ENCODE results near the gene MINDY4. TPM values are rescaled to one million over a fixed set of nuclear protein-coding genes. Genes with fewer than 3 reads are reported as not detected.
A peak's percentile ranks its signal among the peaks of the same experiment; 100 is the strongest.

MINDY4 gene
- total RNA-seq, 2 donors from 2014 or later = 7.5 to 8.6 TPM

GRCh38 chr7:30917216-30917893 lies 146.1 kb downstream of the MINDY4 start:
- Histone ChIP-seq H3K4me1 (peaks cover 83% of the 10 kb centered on the region), H3K9me3 (no peaks in the 10 kb centered on the region), H3K27me3 (no peaks in the 10 kb centered on the region), H3K36me3 (replicated peaks in 1 of 2; ENCODE audit: insufficient read depth in 1 of 2, low read depth in 2 of 2) (peaks cover 0 to 6% of the 10 kb centered on the region in 2 donors), H3K27ac (peak overlapping the region in 3 of 4 donors; percentile 35 to 71 (median 45)), H3K4me3 (no peak overlapping the region)
- no peak for ATAC-seq
- TF ChIP-seq, protein P1, sequence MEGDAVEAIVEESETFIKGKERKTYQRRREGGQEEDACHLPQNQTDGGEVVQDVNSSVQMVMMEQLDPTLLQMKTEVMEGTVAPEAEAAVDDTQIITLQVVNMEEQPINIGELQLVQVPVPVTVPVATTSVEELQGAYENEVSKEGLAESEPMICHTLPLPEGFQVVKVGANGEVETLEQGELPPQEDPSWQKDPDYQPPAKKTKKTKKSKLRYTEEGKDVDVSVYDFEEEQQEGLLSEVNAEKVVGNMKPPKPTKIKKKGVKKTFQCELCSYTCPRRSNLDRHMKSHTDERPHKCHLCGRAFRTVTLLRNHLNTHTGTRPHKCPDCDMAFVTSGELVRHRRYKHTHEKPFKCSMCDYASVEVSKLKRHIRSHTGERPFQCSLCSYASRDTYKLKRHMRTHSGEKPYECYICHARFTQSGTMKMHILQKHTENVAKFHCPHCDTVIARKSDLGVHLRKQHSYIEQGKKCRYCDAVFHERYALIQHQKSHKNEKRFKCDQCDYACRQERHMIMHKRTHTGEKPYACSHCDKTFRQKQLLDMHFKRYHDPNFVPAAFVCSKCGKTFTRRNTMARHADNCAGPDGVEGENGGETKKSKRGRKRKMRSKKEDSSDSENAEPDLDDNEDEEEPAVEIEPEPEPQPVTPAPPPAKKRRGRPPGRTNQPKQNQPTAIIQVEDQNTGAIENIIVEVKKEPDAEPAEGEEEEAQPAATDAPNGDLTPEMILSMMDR (IDR thresholded peaks at IDR 0.05) = no peak
- TF ChIP-seq POLR2A (IDR thresholded peaks at IDR 0.05) = no peak
- WGBS, 2 donors = 56 to 76% methylated on average over 4 of the region's 4 CpGs
- DNase-seq = no peak
- intact Hi-C loops (cut with DNase I) = no loop called here

GRCh38 chr7:30918676-30919075 lies 147.5 kb downstream of the MINDY4 start:
- DNase-seq = peak in 2 of 4 donors; percentile 5 to 8
- 68% methylated on average over 3 to 4 of the region's 4 CpGs for WGBS, 2 donors
- TF ChIP-seq POLR2A (IDR thresholded peaks at IDR 0.05) = no peak
- TF ChIP-seq, protein P1 (IDR thresholded peaks at IDR 0.05) = no peak
- Histone ChIP-seq H3K27ac (peak overlapping the region in 3 of 4 donors; percentile 14 to 56 (median 47)), H3K36me3 (replicated peaks in 1 of 2; ENCODE audit: insufficient read depth in 1 of 2, low read depth in 2 of 2) (peaks cover 8% of the 10 kb centered on the region in 2 donors), H3K9me3 (no peaks in the 10 kb centered on the region), H3K27me3 (no peaks in the 10 kb centered on the region), H3K4me3 (no peak overlapping the region), H3K4me1 (peaks cover 69% of the 10 kb centered on the region)
- intact Hi-C loops (cut with DNase I) = no loop called here
- ATAC-seq = no peak

GRCh38 chr7:30920021-30920583 lies 148.9 kb downstream of the MINDY4 start:
- no peaks in the 10 kb centered on the region for H3K27me3 ChIP-seq
- peaks cover 19 to 22% of the 10 kb centered on the region in 2 donors for H3K36me3 ChIP-seq (replicated peaks in 1 of 2; ENCODE audit: insufficient read depth in 1 of 2, low read depth in 2 of 2)
- ATAC-seq = no peak
- peaks cover 55% of the 10 kb centered on the region for H3K4me1 ChIP-seq
- peak overlapping the region in 3 of 4 donors; percentile 43 to 60 (median 57) for H3K27ac ChIP-seq
- peak in 3 of 4 donors; percentile 8 to 16 (median 14) for DNase-seq
- 67 to 71% methylated on average over 11 of the region's 11 CpGs for WGBS, 2 donors
- no peaks in the 10 kb centered on the region for H3K9me3 ChIP-seq
- TF ChIP-seq POLR2A (IDR thresholded peaks at IDR 0.05) = no peak
- TF ChIP-seq, protein P1 (IDR thresholded peaks at IDR 0.05) = no peak
- intact Hi-C loops (cut with DNase I) = no loop called here
- no peak overlapping the region for H3K4me3 ChIP-seq

- TF ChIP-seq POLR2A (IDR thresholded peaks at IDR 0.05) = no peak
- TF ChIP-seq, protein P1 (IDR thresholded peaks at IDR 0.05) = no peak
- peaks cover 19 to 24% of the 10 kb centered on the region in 2 donors for H3K36me3 ChIP-seq (replicated peaks in 1 of 2; ENCODE audit: insufficient read depth in 1 of 2, low read depth in 2 of 2)
- ATAC-seq (no peak), DNase-seq (peak in 3 of 4 donors; percentile 14 to 30 (median 14))
- WGBS, 2 donors = 68 to 73% methylated on average over 8 to 9 of the region's 9 CpGs
- no peaks in the 10 kb centered on the region for H3K9me3 ChIP-seq
- H3K4me3 ChIP-seq = no peak overlapping the region
- peaks cover 49% of the 10 kb centered on the region for H3K4me1 ChIP-seq
- no peaks in the 10 kb centered on the region for H3K27me3 ChIP-seq
- intact Hi-C loops (cut with DNase I) = no loop called here
- peak overlapping the region in 3 of 4 donors; percentile 43 to 60 (median 57) for H3K27ac ChIP-seq
Measured at GRCh38 chr7:30920584-30921539, 149.6 kb downstream of the MINDY4 start.
